GM12874 (cell line): ENCODE data around the gene MMP25.
A peak's percentile ranks its signal among the peaks of the same experiment; 100 is the strongest.

Source experiments
- TF ChIP-seq, protein P1 (sequence below): IDR thresholded peaks from 2 replicates; pipeline ENCODE4 v1.5.1; 2011; ENCODE audit warnings: low read depth, mild to moderate bottlenecking, control low read depth, low read length, moderate library complexity; ENCODE audit not compliant: insufficient read depth

The MMP25 gene

DNA sequence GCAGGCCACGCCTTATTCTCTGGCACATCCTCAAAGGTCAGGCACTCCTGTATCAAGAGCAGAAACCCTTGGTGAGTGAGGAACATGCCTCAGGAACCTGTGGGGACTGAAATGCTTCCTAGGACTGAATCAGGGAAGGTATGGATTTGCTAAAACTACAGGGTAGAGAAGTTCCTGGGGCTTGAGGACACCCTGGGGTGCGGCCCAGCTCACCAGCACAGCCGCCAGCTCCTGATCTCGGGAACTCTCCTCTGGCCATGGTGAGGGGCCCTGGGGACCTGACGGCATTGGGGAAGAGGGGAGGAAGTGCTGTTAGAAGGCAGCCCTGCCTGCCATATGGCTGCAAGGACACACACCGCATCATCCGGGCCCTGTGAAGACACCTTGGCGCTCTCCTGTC is 45.2 kb downstream of the MMP25 start:
- TF ChIP-seq, protein P1, sequence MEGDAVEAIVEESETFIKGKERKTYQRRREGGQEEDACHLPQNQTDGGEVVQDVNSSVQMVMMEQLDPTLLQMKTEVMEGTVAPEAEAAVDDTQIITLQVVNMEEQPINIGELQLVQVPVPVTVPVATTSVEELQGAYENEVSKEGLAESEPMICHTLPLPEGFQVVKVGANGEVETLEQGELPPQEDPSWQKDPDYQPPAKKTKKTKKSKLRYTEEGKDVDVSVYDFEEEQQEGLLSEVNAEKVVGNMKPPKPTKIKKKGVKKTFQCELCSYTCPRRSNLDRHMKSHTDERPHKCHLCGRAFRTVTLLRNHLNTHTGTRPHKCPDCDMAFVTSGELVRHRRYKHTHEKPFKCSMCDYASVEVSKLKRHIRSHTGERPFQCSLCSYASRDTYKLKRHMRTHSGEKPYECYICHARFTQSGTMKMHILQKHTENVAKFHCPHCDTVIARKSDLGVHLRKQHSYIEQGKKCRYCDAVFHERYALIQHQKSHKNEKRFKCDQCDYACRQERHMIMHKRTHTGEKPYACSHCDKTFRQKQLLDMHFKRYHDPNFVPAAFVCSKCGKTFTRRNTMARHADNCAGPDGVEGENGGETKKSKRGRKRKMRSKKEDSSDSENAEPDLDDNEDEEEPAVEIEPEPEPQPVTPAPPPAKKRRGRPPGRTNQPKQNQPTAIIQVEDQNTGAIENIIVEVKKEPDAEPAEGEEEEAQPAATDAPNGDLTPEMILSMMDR, result no peak

DNA sequence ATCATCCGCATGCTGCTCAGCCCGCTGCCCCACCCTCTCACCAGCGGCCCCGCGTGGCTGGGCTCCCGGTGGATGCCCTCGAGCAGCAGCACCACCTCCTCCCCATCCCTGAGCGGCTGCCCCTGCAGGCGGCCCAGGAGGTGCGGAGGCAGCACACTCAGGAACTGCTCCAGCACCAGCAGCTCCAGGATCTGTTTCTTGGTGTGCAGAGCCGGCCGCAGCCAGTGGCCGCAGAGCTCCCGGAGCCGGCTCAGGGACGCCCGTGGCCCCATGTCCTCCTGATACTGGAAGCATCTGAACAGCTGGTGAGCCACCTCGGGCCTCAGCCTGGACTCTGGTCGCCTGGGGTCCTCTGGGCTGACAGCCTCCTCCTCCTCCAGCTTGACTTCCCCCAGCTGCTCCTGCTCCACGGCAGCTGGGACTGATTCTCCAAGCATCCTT is 46.2 kb downstream of the MMP25 start:
- TF ChIP-seq, protein P1, result no peak

DNA sequence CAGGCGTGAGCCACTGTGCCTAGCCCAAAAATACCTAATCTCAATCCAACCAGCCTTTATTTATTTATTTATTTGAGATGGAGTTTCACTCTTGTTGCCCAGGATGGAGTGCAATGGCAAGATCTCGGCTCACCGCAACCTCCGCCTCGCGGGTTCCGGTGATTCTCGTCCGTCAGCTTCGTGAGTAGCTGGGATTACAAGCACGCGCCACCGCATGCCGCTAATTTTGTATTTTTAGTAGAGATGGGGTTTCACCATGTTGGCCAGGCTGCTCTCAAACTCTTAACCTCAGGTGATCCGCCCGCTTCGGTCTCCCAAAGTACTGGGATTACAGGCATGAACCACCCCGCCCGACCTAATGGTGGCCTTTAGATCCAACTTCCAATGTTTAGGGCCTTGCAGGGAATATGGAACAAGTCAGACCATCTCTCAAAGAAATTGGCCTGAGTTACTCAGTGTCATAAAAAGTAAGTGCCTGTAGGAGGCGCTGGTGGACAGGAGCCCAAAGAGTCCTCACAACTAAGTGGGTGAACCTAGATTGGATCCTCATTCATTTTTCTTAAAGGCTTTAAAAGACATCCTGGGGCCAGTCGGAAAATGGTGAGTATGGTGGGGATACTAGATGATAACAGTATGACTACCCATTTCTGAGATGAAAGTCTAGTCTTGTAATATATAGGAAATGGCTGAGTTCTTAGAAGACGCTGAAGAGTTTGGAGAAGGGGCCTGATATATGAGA is 48.1 kb downstream of the MMP25 start:
- TF ChIP-seq, protein P1, result peak; percentile 76

DNA sequence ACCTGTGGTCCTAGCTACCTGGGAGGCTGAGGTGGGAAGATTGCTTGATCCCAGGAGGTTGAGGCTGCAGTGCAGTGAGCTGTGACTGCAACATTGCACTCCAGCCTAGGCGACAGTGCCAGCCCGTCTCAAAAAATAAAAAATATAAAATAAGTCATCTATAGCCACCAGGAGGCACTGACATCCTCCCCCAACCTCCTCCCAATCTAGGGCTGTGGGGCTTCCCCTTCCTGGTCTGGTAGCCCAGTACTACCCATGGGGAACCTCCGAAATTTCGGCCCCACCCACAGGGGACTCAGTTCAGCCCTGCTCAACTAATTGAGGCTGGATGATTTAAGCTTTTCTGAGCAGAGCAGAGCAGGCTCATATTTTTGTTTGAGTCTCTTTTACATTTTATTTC is 49.5 kb downstream of the MMP25 start:
- TF ChIP-seq, protein P1, result peak; percentile 50

DNA sequence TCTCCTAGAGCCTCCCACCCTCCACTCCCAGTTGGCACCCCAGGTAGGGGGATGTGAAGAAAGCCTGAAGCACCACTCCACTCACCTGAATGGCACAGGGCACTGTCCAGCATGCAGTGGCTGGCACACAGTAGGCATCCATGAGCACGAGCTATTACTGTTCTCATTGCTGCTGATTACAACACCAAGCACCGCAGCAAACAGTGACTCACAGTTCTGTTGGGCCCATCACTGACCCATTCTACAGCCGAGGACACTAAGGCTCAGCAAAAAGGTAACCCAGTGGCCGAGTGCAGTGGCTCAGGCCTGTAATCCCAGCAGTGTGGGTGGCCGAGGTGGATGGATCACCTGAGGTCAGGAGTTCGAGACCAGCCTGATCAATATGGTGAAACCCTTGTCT is 50.0 kb downstream of the MMP25 start:
- TF ChIP-seq, protein P1, result no peak

DNA sequence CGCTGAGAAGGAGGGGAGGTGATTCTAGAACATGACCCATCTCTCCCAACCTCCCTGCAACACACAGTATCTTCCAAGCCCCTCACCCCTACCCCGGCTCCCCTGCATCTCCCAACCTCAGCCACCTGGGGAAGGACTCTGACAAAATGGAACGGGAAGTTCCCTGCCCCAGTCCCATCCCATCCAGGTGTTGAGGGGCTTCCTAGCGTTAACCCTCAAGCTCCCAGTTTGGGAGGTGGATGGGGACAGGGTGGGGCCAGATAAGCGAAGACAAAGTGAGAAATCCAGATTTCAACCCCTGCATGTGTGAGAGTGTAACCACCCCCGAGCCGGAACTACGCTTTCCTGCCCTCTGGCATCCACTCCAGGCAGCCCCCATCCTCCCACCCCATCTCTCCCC is 50.9 kb downstream of the MMP25 start:
- TF ChIP-seq, protein P1, result no peak

DNA sequence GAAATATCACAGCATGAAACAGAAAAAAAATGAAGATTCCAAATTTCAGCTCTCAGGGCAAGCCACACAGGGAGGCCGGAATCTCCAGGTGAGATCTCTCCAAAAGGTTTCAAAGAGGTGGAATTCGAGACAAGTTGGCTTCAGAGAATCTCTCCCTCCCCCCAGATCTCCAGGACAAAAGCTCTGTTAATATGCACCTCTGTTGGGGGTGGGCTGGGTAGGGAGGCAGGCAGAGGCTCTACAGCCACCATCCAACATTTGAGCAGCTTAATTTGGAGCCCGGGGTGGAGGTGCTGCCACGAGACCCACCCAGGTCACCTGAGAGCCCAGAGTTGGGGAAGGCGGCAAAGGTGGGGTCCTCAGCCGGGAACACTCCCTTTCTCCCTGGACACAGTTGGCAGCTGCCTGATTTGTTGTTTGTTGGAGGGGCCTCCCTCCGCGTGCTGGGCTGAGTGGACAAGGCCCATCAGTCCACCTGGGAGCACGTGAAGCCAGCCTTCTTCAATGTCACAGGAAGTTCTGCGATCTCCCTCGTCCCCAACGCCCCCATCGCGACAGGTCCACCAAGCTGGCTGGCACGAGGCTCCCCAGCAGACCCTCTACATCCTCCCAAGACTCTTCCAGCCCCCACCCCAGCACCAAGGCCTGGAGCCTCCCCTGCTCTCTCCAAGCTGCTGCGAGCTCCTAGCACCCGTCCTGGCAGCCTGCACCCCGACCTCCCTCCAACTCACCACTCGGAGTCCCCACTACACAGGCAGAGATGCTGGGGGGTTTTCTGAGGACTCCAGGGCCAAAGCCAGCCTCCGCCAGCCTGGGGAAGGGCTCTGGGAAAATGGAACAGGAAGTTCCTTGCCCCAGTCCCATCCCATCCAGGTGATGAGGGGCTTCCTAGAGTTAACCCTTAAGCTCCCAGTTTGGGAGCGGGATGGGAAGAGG is 52.4 kb downstream of the MMP25 start, which contains the start of gene ZSCAN10:
Gene ZSCAN10, minus strand, starts transcription at position 836 of the 936 bp plus-strand sequence. CDS start 6,357 bp downstream, outside the sequence.
- TF ChIP-seq, protein P1, result no peak
